NCI-H187 (cell line): Measurements from ENCODE around the gene VIL1.

Experiments used
- DNase-seq, 2 experiments: peaks; one replicate each; lab custom pipeline; 2025; lab: John Stamatoyannopoulos, UW

Gene VIL1

DNA sequence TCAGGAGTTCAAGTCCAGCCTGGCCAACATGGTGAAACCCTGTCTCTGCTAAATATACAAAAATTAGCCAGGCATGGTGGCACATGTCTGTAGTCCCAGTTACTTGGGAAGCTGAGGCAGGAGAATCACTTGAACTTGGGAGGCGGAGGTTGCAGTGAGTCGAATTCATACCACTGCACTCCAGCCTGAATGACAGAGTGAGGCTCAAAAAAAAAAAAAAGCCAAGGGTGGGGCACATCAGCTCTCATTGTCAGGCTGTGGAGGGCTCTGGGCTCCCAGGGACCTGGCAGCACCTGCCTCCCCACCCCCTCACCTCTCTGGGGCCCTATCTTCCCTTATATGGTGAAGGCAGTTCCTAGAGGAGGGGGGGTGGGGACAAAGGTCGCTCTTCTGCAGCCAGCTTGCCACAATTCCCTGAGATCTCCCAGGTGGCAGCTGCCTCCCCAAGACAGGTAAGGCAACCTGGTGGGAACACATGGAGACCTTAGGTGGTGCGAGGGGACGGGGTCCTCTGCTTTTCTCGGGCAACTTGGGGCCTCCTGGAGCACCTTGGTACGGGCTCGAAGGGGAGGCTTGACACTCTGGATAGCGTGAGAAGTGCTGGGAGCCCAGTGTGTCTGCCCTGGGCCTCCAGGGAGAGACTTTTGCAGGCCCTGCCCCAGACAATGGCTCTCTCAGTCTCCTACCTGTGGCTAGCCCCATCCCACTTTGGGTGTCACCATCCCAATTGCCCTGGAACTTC lies at the start of gene VIL1:
TSS of gene VIL1 (plus strand) at position 407 of the 742 bp plus-strand sequence. CDS start 4,656 bp downstream, outside the sequence.
- DNase-seq = peak; percentile 66 to 69

DNA sequence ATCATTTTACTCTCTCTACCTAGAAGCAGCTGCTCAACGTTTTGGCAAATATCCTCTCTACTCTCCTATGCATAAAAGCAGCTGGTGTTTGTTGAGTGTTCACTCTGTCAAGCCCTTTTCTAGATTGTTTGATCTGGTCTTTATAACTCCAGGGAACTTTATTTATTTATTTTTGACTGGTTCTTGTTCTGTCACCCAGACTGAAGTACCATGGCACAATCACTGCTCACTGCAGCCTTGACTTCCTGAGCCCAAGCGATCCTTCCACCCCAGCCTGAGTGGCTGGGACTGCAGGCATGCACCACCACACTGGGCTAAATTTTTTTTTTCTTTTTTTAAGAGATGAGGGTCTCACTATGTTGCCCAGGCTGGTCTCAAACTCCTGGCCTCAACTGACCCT lies 49.6 kb upstream of the VIL1 start:
- no peak for DNase-seq

DNA sequence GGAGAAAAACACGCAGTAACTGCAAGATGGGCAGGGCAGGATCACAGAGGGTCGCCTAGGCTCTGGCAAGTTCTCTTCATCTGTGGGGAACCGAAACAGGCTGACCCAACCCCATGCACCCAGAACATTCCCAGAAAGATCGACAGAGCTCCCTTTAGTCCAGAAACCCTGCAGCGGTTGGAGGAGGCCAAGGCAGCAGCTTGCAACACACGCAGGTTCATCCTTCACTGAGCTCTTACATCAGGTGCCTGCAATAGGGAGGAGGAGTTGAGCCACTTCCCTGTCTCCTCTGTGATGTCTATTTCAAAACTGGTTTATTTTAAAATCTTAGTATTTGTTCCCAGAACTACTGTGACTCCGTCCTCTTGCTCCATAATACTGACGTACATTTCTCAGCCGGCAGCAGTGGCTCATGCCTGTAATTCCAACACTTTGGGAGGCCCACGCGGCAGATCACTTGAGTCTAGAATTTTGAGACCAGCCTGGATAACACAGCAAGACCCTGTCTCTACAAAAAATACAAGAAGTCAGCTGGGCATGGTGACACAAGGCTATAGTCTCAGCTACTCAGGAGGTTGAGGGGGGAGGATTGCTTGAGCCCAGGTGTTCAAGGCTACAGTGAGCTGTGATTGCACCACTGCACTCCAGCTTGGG lies 48.4 kb upstream of the VIL1 start:
- no peak for DNase-seq

DNA sequence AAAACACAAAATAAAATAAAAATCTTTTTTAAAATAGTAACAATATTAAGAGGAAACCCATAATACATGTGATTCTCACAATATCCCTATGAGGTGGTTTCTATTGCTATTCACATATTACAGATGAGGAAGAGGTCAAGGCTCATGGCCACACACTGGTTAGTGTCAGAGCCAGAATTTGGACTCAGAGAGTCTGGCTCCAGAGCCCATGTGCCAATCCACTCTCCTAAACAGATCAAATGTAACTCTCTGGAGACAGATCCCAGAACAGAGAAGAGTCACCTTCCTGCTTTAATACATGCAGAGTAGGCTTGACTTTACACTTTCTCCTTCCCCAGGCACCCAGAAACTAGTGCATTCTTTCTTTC lies 47.0 kb upstream of the VIL1 start:
- no peak for DNase-seq

DNA sequence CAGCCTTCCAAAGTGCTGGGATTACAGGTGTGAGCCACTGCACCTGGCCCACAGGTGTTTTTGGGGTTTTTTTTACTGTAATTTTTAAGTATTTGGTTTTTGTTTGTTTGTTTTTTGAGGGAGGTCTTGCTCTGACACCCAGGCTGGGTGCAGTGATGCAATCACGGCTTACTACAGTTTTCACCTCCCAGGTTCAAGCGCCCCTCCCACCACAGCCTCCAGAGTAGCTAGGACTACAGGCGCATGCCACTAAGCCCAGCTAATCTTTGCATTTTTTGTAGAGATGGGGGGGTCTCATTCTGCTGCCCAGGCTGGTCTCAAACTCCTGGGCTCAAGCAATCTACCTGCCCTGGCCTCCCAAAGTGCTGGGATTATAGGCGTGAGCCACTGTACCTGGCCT lies 44.1 kb upstream of the VIL1 start:
- no peak for DNase-seq

DNA sequence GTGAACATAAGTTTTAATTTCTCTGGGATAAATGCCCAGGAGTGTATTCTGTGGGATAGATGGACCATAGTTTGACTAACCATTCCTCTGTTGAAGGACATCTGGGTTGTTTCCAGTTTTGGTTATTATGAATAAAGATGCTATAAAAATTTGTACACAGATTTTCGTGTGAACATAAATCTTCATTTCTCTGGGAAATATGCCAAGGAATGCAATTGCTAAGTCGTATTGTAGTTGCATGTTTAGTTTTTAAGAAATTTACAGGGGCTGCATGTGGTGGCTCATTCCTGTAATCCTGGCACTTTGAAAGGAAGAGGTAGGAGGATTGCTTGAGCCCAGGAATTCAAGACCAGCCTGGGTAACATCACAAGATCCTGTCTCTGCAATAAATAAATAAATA lies 43.7 kb upstream of the VIL1 start:
- DNase-seq = no peak

DNA sequence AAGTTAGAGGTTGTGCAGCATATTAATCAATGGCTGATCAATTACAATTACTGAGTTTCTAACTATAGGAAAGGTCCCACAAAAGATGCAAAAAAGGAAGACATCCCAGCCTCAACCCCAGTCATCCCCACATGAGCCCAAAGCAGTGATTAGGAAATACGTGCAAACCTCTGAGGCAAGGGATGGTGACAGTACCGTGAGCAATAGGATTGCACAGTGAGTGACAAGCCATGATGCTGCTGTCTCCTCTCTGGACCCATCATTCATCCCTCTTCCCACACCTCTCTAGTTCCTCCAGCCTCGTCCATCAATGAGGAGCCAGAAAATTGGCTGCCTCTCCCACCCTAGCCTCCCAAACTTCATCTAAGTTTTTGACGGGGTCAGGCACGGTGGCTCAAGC lies 40.9 kb upstream of the VIL1 start:
- DNase-seq = no peak

DNA sequence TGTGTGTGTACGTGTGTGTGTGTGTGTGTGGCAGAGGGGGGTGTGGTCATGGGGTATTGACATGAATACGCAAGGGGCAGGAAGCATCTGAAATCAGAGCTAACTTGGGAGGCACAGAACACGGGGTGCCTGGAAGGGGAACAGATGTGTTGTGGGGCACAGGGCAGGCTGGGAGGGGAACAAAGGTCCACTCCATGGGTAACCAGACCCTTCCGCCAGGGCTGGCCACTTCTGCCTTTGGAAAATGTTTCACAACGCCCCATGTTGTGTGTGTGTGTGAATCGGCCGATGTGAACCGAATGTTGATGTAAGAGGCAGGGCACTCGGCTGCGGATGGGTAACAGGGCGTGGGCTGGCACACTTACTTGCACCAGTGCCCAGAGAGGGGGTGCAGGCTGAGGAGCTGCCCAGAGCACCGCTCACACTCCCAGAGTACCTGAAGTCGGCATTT lies 37.0 kb upstream of the VIL1 start, which contains the start of gene SLC11A1:
TSS of gene SLC11A1 (plus strand) at position 358 of the 451 bp plus-strand sequence. CDS start 96 bp downstream, outside the sequence.
- DNase-seq = no peak

DNA sequence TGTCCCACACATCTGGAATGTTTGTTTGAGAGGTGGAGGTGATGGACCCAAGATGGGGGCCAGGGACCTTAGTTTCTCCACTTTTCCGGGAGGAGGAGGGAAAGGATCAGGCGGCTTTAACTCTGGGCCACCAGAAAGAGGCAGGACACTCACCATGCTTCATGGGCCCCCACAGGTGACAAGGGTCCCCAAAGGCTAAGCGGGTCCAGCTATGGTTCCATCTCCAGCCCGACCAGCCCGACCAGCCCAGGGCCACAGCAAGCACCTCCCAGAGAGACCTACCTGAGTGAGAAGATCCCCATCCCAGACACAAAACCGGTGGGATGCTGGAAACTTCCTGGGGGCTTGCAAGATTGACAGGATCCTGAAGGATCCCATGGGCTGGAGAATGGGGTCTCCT lies 36.1 kb upstream of the VIL1 start:
- DNase-seq = no peak

DNA sequence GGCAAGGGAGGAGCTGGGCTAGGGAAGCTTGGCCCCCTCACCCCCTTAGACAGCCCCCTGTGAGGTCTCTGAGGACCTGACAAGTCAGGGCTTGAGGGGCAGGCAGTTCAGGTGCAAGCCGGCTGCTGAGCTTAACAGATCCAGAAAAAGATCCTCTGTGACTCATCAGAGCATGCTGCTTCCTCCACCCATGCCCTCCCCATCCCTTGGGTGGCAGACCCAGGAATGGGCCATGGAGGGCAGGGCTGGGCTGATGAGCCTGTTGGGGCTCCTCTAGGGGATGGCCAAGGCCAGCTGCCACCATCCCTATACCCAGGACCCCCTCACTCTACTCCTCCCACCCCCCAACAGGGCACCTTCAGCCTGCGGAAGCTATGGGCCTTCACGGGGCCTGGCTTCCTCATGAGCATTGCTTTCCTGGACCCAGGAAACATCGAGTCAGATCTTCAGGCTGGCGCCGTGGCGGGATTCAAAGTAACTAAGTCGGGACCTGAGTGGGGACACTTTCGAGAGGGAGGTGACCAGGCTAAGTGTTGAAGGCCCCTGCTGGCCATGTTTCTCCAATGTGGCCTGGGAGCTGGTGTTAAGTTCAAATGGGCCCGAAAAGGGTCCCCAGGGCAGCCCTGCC lies 34.9 kb upstream of the VIL1 start:
- DNase-seq = no peak

DNA sequence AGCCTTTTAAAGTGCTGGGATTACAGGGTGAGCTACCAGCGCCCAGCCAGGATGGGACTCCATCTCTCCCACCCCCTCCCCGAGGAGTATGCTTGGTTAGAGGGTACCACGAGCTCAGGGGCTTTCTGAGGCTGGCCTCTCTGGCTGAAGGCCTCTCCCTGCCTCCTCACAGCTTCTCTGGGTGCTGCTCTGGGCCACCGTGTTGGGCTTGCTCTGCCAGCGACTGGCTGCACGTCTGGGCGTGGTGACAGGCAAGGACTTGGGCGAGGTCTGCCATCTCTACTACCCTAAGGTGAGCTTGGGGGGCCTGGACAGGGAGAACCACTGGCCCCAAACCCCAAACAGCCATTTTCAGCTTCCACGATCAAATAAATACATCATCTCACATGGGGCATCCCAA lies 33.9 kb upstream of the VIL1 start:
- DNase-seq = no peak

DNA sequence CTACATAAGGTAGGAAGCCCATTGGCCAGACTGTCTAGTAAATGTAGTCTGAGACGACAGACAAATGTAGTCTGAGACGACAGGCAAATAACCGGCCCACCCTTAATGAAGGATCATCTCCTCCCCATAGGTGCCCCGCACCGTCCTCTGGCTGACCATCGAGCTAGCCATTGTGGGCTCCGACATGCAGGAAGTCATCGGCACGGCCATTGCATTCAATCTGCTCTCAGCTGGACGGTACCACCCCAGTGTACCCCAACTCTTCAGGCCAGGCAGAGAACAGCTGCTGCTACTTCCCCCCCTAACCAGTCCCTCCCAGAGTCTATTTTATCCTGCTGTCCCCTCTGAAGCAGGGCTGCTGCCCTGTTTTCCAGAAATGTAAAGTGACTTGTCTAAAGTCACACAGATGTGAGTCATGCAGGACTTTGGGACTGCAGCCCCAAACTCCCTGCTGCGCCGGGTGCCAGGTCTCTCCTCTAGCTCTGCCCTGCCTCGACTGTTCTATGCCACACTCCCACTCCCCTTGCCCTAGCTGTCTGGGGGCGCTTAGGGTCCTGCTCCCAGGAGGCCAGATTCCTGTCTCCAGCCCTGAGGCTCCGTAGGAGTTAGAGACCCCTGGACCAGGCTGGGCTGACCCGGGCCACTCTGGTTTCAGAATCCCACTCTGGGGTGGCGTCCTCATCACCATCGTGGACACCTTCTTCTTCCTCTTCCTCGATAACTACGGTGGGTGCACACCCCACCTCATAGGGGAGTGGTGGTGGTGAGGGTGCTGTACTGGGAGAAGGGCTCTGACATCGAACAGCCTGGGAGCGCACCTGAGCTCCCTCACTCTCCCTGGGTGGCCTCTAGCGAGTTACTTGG lies 32.2 kb upstream of the VIL1 start:
- DNase-seq = no peak

DNA sequence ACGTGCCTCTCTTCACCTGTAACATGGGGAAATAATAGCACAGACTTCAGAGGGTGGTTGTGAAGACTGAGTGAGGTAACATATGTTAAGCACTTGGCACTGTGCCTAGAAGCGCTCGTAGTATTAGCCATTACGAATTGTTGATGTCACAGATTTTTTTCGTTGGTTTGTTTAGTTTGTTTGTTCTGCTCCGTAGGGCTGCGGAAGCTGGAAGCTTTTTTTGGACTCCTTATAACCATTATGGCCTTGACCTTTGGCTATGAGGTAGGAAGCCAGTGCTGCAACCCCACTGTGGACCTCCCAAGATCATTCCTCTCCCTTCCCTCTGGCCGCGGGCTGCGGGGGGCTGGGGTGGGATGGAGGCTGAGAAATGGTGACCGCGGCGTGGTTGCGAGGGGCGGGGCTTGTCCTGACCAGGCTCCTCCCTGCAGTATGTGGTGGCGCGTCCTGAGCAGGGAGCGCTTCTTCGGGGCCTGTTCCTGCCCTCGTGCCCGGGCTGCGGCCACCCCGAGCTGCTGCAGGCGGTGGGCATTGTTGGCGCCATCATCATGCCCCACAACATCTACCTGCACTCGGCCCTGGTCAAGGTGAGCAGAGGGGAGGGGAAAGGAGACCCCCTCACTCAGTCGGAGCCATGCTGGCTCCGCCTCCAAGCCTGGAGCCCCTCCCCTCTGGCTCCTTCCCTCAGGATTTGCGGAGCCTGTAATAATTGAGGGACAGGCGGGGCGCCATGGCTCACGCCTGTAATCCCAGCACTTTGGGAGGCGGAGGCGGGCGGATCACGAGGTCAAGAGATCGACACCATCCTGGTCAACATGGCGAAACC lies 31.3 kb upstream of the VIL1 start:
- peak; percentile 39 to 42 for DNase-seq

DNA sequence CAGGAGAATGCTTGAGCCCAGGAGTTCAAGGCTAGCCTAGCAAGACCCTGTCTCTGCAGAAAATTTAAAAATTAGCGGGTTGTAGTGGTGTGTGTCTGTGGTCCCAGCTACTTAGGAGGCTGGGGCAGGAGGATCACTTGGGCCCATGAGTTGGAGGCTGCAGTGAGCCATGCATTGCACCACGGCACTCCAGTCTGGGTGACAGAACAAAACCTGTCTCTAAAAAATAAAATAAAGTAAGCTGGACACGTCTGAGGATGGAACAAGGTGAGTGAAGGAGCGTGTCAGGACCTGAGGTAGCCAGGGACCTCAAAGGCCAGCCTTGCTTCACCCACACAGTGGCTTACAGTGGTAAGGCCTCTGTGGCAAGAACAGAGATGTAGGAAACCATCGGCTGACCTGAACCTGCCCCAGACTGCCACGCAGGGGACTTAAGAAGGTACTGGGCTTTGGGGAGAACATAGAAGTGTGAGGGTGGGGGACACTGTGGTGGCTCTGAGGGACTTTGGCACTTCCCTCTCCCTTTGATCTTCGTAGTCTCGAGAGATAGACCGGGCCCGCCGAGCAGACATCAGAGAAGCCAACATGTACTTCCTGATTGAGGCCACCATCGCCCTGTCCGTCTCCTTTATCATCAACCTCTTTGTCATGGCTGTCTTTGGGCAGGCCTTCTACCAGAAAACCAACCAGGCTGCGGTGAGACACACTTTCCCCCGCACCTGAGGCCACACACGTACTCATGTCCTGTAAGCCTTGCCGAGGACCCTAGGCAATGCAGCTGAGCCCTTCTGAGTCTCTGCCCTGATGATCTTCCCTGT lies 29.4 kb upstream of the VIL1 start:
- no peak for DNase-seq

DNA sequence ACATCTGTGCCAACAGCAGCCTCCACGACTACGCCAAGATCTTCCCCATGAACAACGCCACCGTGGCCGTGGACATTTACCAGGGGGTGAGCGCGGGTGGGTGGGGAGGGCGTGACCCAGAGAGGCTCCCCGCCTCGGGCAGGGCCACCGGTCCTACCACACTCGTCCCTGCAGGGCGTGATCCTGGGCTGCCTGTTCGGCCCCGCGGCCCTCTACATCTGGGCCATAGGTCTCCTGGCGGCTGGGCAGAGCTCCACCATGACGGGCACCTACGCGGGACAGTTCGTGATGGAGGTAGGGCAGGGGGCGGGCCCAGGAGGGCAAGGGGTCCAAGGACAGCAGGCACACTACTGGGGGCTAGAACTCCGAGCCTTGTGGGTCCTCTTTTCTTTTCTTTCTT lies 27.7 kb upstream of the VIL1 start:
- no peak for DNase-seq

DNA sequence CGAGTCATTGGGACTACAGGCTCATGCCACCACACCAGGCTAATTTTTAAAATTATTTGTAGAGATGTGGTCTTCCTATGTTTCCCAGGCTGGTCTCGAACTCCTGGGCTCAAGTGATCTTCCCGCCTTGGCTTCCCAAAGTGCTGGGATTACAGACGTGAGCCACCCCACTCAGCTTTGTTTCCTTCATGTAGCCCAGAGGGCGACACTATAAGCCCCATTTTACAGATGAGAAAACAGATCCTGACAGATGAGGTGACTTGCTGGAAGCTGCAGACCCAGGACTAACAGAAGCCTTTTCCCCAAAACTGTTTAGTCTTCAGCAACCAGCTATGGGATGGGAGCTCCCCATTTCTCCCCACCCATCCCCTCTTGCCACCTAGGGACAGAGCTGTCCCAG lies 26.5 kb upstream of the VIL1 start:
- DNase-seq = no peak

DNA sequence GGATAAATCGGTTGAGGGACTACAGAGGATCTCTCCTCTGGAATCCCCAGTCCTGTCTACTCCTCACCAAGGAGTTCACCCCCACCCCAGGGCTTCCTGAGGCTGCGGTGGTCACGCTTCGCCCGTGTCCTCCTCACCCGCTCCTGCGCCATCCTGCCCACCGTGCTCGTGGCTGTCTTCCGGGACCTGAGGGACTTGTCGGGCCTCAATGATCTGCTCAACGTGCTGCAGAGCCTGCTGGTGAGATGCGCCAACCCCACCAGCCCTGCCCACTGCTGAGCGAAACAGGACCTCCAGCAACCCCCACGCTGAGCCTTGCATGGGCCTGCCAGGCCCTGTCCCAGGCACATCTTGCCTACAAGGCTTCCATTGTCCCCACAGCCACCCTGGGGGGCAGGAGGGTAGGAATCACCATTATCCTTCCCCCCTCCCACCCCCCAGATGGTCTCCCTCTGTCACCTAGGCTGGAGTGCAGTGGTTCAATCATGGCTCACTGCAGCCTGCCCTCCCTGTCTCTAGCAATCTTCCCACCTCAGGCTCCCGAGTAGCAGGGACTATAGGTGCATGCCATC lies 25.9 kb upstream of the VIL1 start:
- DNase-seq = no peak

DNA sequence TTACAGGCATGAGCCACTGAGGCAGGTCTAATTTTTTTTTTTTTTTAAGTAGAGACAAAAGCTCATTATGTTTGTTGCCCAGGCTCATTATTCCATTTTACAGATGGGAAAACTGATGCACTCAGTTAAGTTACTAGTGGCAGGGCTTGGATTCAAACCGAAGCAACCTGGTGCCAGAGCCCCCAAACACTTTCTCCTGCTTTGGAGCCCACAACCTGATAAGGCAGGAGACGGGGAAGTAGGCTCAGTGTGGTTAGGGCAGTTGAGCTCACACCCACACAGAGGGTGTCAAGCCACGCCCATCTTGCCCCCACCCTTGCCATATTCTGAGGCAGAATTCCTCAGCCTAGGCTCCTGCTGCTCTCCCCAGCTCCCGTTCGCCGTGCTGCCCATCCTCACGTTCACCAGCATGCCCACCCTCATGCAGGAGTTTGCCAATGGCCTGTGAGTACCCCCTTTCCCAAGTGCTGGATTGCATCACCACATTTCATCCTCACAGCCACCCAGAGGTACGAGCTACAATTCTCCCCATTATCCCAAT lies 25.1 kb upstream of the VIL1 start:
- DNase-seq = no peak

DNA sequence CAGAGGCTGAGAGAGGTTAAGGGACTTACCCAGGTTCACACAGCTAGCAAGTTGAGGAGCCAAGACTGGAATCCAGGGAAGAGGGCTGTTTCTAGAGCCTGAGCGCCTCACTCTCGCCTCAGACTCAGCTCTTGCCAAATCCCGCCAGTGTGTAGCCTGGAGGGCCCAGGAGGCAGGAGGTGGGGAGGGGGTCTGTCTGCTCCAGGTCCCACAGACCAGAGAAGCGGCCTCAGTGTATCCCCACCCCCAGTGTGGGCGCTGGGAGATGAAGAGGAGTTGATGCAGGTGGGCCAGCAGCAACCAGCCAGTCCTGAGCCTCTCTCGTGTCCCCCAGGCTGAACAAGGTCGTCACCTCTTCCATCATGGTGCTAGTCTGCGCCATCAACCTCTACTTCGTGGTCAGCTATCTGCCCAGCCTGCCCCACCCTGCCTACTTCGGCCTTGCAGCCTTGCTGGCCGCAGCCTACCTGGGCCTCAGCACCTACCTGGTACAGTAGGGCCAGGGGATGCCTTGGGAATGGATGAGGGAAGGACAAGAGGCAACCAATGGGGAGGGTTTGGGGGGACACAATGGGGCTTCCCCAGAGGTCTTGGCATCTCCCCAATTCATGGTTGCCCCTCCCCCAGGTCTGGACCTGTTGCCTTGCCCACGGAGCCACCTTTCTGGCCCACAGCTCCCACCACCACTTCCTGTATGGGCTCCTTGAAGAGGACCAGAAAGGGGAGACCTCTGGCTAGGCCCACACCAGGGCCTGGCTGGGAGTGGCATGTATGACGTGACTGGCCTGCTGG lies 24.4 kb upstream of the VIL1 start:
- no peak for DNase-seq
